Muscle of arm (tissue), 14 donors: Measurements from ENCODE around the gene UTS2. TPM values are rescaled to one million over a fixed set of nuclear protein-coding genes. Genes with fewer than 3 reads are reported as not detected.

ENCODE experiments used
- DNase-seq: peaks from one replicate; pipeline ENCODE4 v3.0.0-alpha.2; 2013
- long read RNA-seq, 11 donors: transcript quantifications; one replicate each; lab custom pipeline, GENCODE V29; 2026
- polyA plus RNA-seq, 12 donors: library from polyadenylated mRNA; unstranded; fragments of 120-200 nt; gene quantifications; one replicate each; pipeline ENCODE4 v1.2.1, GENCODE V29; 2013; ENCODE audit not compliant: insufficient read length in 12 of 12

Gene UTS2
- under 1 TPM in 2 of 12 donors, not detected in 10; 0.13 to 0.17 TPM for polyA plus RNA-seq
- long read RNA-seq, donor 1 = 0 reads
- long read RNA-seq, donor 2 = 0 reads
- long read RNA-seq, donor 3 = 0 reads
- long read RNA-seq, donor 4 = 0 reads
- long read RNA-seq, donor 5, partial matches to known transcripts = 0 of 1 reads
- long read RNA-seq, donor 5, other reads (novel, unspliced or antisense) = 0 of 1 reads
- long read RNA-seq, donor 6 = 0 reads
- long read RNA-seq, donor 7 = 0 reads
- long read RNA-seq, donor 8 = 0 reads
- long read RNA-seq, donor 9 = 0 reads
- long read RNA-seq, donor 10 = 0 reads
- long read RNA-seq, donor 11 = 0 reads

- DNase-seq = no peak
Observed at GRCh38 chr1:7852804-7853683, at the start of gene UTS2. UTS2 (minus strand) TSS chr1:7853065; CDS start chr1:7853003, 62 bp downstream.

DNA sequence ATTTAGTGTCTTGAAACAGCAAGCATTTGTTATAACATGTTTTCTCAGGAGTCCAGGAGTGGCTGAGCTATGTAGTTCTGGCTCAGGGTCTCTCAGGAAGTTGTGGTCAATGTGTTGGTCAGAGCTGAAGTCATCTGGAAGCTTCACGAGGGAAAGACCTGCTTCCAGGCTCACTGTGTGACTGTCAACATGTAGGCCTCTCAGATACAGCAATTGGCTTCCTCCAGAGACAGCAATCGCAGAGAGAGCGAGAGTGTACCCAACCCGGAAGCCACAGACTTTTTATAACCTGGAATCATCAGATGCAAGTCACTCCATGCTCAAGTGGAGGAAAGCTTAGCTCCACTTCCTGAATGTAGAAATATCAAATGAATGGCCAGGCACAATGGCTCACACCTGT, 46.9 kb upstream of the UTS2 start:
- DNase-seq = no peak

DNA sequence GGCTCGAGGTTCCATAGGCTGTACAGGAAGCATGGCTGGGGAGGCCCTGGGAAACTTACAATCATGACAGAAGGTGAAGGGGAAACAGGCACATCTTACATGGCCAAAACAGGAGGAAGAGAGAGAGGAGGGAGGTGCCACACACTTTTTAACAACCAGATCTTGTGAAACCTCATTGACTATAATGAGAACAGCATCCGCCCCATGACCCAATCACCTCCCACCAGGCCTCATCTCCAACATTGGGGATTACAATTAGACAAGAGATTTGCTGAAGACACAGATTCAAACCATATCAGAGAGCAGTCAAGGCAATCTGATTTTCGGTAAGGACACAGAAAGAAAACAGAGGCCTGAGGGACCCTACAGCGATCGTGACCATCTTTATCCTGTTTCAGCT, 46.1 kb upstream of the UTS2 start:
- DNase-seq = no peak

DNA sequence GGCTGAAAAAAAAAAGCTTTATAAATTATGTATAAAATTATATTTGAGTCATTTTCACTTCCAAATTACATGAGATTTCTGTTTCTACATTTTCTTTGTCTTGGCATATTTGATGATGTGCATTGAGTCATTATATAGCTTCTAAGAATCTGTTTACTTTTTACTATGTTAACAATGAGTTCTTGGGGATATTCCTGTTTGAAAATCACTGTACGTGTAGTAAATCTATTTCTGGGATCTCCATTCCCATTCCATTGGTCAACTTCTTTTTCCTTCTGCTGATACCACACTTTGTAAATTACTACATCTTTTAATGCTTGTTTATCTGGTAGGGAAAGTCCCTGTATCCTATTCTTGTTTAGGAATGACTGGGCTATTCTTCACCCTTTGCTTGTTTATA, 44.1 kb upstream of the UTS2 start:
- DNase-seq = no peak

GRCh38 chr1:7893529-7894180, 40.8 kb upstream of the UTS2 start:
- no peak for DNase-seq

DNA sequence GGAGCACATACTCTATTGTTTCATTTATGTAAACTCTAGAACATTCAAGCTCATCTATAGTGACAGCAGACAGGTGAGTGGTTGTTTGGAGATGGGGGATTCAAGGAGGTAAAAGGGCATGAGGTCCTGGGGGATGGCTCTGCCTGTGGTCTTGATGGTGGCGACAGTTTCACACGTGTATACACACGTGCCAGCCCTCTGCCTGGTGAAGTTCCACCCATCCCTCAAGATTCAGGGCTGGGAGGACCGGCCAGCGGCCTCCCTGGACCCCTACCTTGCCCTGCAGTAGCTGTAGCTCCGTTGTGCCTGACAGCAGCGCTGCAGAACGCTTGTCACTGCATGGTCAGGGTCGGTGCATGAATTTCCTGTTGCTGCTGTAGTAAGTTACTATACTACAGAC, 38.9 kb upstream of the UTS2 start:
- no peak for DNase-seq

GRCh38 chr1:7890853-7891252, 38.0 kb upstream of the UTS2 start:
- no peak for DNase-seq

DNA sequence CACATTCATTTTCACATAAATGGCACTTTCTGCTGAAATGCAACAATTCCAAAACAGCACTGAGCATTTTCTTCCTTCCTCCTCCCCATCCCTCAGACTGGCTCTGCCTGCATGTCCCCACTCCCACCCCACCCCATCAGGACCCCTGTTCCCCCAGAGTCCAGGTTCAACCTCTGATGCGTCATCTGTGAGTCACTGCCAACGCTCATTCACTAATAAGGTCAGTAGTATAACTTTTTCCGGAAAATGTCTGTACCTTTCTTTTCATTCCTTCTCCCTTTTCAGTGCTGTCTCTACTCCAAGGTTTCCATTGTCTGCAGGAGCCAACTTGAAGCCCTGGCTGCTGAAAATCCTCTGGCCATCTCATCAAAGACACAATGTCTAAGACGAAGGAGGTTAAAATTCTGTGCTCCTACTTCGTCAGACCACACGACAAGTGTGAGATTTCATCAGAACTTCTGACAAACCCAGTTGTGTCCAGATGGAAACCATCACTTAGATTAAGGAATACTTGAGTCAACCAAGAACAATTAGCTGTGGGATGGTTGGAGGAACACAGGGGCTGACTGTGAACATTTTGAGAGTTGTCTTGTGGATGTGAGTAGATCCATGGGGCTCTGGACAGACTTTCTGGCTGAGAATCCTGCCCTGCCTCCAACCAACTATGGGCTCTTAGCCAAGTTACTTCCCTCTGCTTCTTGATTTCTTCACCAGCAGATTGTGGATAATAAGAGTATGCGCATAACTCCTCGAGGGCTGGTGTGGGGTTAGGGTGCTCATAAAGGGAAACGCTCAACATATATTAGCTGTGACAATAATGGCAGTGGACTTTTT, 35.6 kb upstream of the UTS2 start:
- DNase-seq = no peak

DNA sequence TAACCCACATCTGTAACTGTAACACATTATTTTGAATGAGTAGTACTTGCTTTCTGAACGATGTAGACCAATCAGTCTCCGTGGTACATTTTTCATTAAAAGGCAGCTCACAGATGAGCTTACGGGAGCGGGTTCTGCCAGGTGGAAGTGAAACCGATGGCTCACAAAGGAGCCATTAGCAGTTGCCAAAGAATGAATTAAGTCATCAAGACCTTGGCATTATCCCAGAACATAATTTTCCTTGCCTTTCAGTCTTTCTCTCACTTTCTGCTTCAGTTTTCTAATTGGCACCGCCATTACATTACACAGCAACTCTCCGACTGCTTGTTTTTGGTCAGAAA, 33.5 kb upstream of the UTS2 start:
- no peak for DNase-seq

DNA sequence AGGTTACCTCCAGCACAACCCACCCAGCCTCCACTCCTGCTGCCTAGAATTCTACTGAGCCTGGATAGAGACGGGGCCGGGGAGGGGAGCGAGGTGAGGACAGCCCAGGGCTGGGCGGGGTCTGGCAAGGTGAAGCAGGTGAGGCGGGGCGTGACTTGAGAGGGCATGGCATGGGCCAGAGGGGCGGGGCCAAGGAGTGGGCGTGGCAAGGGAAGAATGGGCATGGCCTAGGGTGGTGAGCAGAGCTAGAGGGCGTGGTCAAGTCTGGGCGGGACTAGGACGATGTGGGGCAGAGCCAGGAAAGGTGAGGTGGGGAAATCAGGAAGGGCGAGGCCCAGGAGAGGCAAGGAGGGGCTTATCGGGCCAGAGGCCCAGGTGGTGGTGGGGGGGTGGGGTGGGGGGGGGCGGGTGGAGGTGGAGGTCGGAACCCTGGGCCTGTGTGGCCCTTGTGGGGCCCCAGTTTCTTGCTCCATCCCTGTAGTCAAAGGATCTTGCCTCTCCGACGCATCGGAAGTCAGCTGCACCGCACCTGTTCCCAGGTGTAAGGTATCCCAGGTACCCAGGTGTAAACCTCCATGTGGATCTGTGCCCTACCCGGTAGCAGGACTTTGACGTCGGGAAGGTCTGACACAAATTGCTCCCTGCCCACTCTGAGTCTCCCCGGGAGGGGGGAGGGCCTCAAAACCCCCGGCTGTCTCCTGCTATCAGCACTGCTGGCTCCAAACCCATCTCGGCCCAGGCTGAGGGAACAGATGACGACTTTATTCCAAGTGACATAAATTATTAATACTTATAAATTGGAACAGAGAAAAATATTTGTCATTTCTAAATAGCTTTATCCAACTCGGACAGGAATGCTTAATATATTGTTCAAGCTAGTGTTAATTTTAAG, 32.9 kb upstream of the UTS2 start:
- DNase-seq = no peak

- DNase-seq = no peak
Observed at GRCh38 chr1:7884757-7885156, 31.9 kb upstream of the UTS2 start.

GRCh38 chr1:7879228-7879627, 26.4 kb upstream of the UTS2 start:
- DNase-seq = no peak

DNA sequence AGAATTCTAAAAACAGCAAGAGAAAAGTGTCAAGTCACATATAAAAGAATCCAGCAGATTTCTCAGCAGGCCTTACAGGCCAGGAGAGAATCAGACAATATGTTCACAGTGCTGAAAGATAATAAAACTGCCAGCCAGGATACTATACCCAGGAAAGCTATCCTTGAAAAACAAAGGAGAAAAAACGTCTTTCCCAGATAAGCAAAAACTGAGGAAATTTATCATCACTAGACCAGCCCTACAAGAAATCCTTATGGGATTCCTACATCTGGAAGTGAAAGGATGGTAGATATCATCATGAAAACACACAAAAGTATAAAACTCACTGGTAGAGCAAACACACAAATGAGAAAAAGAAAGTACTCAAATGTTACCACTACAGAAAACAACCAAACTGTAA, 25.2 kb upstream of the UTS2 start:
- no peak for DNase-seq

DNA sequence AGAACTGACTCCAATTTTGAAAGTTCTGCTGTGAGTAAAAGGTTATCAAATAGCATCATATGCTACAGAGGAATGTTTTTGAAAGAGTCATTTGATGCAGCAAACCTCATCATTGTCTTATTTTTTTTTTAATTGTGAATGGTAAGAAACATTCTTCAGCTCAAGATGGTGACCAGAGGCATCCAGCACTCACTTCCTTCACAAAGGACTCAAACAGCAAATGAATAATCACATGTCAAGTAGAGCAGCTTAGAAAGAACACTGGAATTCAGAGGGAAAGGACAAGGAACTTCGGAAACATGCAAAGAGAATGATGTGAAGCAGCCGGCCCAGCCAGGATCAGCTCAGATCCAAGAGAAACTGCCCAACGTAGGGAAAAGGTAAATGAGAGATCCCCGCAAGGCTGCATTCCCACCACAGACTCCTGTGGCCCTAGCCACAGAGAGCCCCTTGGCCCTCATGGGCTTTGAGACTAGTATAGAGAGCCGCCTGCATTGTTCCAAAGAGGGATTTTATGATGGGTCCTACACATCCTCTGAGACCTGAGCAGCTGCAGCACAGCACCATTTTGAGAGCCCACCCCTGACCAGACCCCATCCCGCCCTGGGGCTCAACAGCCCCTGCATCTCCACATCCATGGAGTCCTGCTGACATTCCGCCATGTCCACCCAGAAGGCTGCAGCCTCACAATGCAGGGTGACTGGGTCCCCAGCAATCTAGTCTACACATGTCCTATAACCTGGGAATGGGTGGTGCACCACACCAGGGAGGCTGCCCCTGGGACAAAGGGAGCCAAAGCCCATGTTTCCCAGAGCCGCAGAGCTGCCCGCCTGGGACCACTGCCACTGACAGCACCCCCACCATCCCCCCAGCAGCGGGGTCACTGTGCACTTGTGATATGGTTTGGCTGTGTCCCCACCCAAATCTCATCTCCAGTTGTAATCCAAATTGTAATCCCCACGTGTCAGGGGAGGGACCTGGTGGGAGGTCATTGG, 21.2 kb upstream of the UTS2 start:
- DNase-seq = no peak

DNA sequence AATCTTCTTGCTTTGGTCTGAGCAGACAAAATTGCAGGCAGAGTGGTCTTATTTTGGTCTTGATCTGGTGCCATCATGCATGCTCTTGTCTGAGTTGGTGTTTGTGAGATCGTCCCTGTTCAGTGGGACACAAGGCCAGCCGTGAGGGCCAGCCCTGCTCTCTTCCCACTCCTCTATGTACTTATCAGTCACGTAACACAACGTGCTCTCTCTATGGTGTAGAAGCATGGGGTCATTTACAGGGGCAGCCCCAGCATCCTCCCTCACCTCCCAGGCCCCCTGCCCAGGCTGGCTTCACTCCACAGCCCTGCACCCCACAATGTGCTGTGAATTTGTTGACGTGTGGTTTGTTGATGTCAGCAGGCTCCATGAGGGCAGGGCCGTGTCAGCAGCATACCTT, 18.3 kb upstream of the UTS2 start:
- DNase-seq = no peak

DNA sequence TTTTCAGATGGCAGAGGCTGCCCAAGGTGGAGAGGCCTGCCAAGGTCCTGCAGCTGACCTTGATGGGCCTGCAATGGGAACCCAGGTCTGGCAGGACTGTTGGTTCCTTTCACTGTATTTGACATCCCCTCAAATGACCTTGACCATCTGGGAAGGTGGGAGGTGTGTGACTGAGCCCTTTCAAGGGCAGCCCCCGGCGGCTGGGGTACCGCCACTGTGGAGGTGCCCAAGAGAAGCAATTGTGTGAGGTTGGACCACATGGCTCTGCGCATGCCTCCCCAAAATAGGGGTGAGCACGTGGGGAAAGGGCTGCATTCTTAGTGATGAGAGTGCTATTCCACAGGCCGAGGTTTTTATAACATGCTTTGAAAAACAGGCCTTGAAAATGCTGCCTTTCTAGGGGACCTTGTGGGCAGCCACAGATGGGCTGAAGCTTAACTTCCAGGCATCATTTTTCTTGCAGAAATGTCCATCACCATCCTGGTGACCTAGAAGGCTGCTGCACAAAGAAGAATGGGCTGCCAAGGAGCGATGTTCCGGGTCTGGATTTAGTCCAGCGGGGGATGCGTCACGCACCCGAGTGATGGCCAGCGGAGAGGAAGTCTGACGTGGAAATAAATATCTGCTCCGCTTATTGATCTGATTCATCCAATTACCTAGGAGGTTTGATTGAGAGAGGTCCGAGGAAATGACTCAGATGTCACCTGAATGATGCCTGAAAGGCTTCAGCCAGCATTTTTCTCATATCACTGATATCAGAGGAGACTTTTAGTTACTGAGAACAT, 16.5 kb upstream of the UTS2 start:
- no peak for DNase-seq

- DNase-seq = no peak
Observed at GRCh38 chr1:7868070-7868780, 15.4 kb upstream of the UTS2 start.

DNA sequence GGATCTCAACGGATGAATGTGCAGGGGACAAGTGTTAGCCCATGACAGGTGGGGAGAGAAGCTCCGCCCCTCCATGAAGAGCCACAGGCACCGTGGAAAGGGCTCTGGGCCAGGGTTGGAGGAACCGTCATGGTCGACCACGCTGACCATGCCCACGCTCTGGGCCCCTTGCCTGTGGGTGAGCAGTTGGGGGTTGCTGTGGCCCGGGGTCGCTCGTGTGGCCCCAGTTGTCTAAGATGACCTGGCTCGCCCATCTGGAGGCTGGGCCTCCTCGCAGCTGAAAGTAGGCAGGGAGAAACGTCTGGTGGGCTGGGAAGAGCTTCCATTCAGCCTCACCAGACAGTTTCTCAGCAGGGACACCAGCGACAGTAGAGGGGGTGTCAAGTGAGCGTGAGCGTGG, 13.1 kb upstream of the UTS2 start:
- DNase-seq = no peak
